Measurements from ENCODE around the gene ERGIC1. TPM values are rescaled to one million over a fixed set of nuclear protein-coding genes. Genes with fewer than 3 reads are reported as not detected.

ERGIC1 gene
- total and polyA plus RNA-seq, 2 of the 8 experiments (the other 6 are each of a cell fraction or from before 2014, with no cell fraction given): 95.3 to 106 TPM

DNA sequence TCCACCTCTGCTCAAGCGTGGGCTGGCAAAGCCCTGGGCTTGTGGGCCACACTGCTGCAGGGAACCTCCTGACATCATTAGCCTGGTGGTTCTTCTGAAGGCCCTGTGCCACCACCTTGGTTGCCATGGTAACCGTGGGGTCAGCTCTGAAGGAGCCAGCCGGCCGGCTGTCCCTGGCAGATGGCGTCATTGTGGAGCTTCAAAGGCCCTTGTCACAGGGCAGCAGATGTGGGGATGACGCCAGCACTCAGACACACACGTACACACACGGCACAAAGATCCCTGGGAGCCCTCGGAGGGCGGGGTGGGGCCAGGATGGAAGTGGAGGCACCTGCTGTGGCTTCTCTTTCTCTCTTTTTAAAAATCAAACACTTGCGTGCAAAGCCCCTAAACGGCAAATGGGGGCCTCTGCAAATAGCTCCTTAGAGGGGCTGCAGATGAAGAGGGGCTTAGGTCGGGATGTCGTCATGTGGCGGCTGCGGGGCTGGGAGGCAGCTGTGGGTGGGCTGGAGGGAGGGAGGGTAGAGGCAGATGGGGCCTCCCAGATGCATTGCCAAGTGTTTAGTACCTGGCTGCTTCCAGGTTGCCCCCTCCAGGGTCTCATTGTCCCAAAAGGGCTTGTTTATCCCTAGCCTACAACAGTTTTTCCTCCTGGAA, 105.7 kb downstream of the ERGIC1 start (continued):
- TF ChIP-seq CBX5 (IDR thresholded peaks at IDR 0.05; ENCODE audit: low read depth, low read length): no peak
- TF ChIP-seq SP2 (IDR thresholded peaks at IDR 0.05; ENCODE audit: low read length): no peak
- TF ChIP-seq SIRT6 (IDR thresholded peaks at IDR 0.05; ENCODE audit: low read length): no peak
- TF ChIP-seq POU5F1 (IDR thresholded peaks at IDR 0.05; ENCODE audit: low read depth, low read length): no peak
- TF ChIP-seq GABPA (IDR thresholded peaks at IDR 0.05; ENCODE audit: borderline replicate concordance, insufficient read depth, low read length): no peak
- no peak for TF ChIP-seq JUN (IDR thresholded peaks at IDR 0.05; ENCODE audit: low read depth, low read length)
